HTERT RPE-1 (cell line): Measurements from ENCODE around the gene FLAD1.

Experiments used
- in situ Hi-C: fragments of 300-500 bp; cut with MboI; formaldehyde crosslinking; loops from 4 replicates; pipeline ENCODE4 v1.14.3; 2020; ENCODE audit warnings: low sequenced_read_pairs

Gene FLAD1

GRCh38 chr1:154982897-154983648, at the start of gene FLAD1:
Gene FLAD1, plus strand, starts transcription at chr1:154983344. Its CDS starts 351 bp downstream, at chr1:154983695.
- in situ Hi-C loops, result no loop called here

- in situ Hi-C loops, result no loop called here
Observed at GRCh38 chr1:154934358-154934948, 48.7 kb upstream of the FLAD1 start.

GRCh38 chr1:154935749-154936554, 47.2 kb upstream of the FLAD1 start:
- in situ Hi-C loops, result no loop called here

- in situ Hi-C loops, result no loop called here
Observed at GRCh38 chr1:154936555-154937084, 46.5 kb upstream of the FLAD1 start, which contains the start of gene PMVK. Gene PMVK, minus strand, starts transcription at chr1:154936719. Its CDS starts 34 bp downstream, at chr1:154936685.

GRCh38 chr1:154937085-154937987, 45.8 kb upstream of the FLAD1 start:
- in situ Hi-C loops, result no loop called here

GRCh38 chr1:154937988-154938386, 45.2 kb upstream of the FLAD1 start:
- in situ Hi-C loops, result no loop called here

GRCh38 chr1:154938604-154939399, 44.3 kb upstream of the FLAD1 start:
- in situ Hi-C loops, result no loop called here

GRCh38 chr1:154940213-154940560, 43.0 kb upstream of the FLAD1 start:
- in situ Hi-C loops, result no loop called here

GRCh38 chr1:154940651-154941194, 42.4 kb upstream of the FLAD1 start:
- in situ Hi-C loops, result no loop called here

GRCh38 chr1:154941333-154942013, 41.7 kb upstream of the FLAD1 start:
- in situ Hi-C loops, result no loop called here

GRCh38 chr1:154943649-154944400, 39.3 kb upstream of the FLAD1 start:
- in situ Hi-C loops, result no loop called here

GRCh38 chr1:154944401-154945159, 38.6 kb upstream of the FLAD1 start:
- in situ Hi-C loops, result no loop called here

- in situ Hi-C loops, result no loop called here
Observed at GRCh38 chr1:154945160-154945961, 37.8 kb upstream of the FLAD1 start.

- in situ Hi-C loops, result no loop called here
Observed at GRCh38 chr1:154945962-154946850, 36.9 kb upstream of the FLAD1 start.

- in situ Hi-C loops, result no loop called here
Observed at GRCh38 chr1:154948079-154948478, 35.1 kb upstream of the FLAD1 start.
